Liver (tissue), 3 donors: ENCODE results near the gene PCDHGA3.

Source experiments
- HNF4A ChIP-seq, 2 donors: conservative IDR thresholded peaks; 2 replicates each; pipeline ENCODE4 v1.6.1; 2016; ENCODE audit warnings: antibody characterized with exemption in 2 of 2, mild to moderate bottlenecking in 2 of 2
- HNF4G ChIP-seq: IDR thresholded peaks from 2 replicates; pipeline ENCODE4 v1.6.1; 2016; ENCODE audit warnings: antibody characterized with exemption
- JUND ChIP-seq, 2 donors: IDR thresholded peaks; 2 replicates each; pipeline ENCODE4 v1.6.1; 2016; ENCODE audit warnings: antibody characterized with exemption in 2 of 2
- NR2F2 ChIP-seq: IDR thresholded peaks from 2 replicates; pipeline ENCODE4 v1.6.1; 2016; ENCODE audit warnings: antibody characterized with exemption
- RAD21 ChIP-seq, 2 donors: IDR thresholded peaks; 2 replicates each; pipeline ENCODE4 v1.6.1; 2016; ENCODE audit warnings: antibody characterized with exemption in 2 of 2, mild to moderate bottlenecking in 2 of 2
- RXRA ChIP-seq, 2 donors: IDR thresholded peaks; 2 replicates each; pipeline ENCODE4 v1.6.1; 2017 to 2018; ENCODE audit warnings: antibody characterized with exemption in 2 of 2, mild to moderate bottlenecking in 1 of 2
- SP1 ChIP-seq: IDR thresholded peaks from 2 replicates; pipeline ENCODE4 v1.6.1; 2018; ENCODE audit warnings: antibody characterized with exemption, mild to moderate bottlenecking
- TAF1 ChIP-seq: conservative IDR thresholded peaks from 2 replicates; pipeline ENCODE4 v1.6.1; 2016; ENCODE audit warnings: antibody characterized with exemption, mild to moderate bottlenecking
- YY1 ChIP-seq: IDR thresholded peaks from 2 replicates; pipeline ENCODE4 v1.6.1; 2016; ENCODE audit warnings: antibody characterized with exemption, mild to moderate bottlenecking
- TF ChIP-seq, protein P1 (sequence below): fragments of 150-350 bp; IDR thresholded peaks from 2 replicates; pipeline ENCODE4 v1.5.1; 2017; ENCODE audit warnings: improper control_type of control experiment, low read depth, low read length; ENCODE audit not compliant: missing input control
- TF ChIP-seq, protein P2 (sequence below): IDR thresholded peaks from 2 replicates; pipeline ENCODE4 v1.6.1; 2016; ENCODE audit warnings: antibody characterized with exemption, mild to moderate bottlenecking
- TF ChIP-seq, protein P3 (sequence below): IDR thresholded peaks from 2 replicates; pipeline ENCODE4 v1.6.1; 2016; ENCODE audit warnings: antibody characterized with exemption
- TF ChIP-seq, protein P4 (sequence below): IDR thresholded peaks from 2 replicates; pipeline ENCODE4 v1.6.1; 2016; ENCODE audit warnings: antibody characterized with exemption
- TF ChIP-seq, protein P5 (sequence below): IDR thresholded peaks from 2 replicates; pipeline ENCODE4 v1.6.1; 2016; ENCODE audit warnings: antibody characterized with exemption
- donor health status: healthy.
- donor health status: healthy.

DNA sequence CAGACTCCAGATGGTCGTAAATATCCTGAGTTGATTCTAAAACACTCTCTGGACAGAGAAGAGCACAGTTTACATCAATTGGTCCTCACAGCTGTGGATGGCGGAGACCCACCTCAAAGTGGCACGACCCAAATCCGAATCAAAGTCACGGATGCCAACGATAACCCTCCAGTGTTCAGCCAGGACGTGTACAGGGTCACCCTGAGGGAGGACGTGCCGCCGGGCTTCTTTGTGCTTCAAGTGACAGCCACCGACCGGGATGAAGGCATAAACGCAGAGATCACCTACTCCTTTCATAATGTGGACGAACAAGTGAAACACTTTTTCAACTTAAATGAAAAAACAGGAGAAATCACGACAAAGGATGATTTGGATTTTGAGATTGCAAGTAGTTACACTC is 17.1 kb downstream of the PCDHGA3 start:
- TF ChIP-seq, protein P1, sequence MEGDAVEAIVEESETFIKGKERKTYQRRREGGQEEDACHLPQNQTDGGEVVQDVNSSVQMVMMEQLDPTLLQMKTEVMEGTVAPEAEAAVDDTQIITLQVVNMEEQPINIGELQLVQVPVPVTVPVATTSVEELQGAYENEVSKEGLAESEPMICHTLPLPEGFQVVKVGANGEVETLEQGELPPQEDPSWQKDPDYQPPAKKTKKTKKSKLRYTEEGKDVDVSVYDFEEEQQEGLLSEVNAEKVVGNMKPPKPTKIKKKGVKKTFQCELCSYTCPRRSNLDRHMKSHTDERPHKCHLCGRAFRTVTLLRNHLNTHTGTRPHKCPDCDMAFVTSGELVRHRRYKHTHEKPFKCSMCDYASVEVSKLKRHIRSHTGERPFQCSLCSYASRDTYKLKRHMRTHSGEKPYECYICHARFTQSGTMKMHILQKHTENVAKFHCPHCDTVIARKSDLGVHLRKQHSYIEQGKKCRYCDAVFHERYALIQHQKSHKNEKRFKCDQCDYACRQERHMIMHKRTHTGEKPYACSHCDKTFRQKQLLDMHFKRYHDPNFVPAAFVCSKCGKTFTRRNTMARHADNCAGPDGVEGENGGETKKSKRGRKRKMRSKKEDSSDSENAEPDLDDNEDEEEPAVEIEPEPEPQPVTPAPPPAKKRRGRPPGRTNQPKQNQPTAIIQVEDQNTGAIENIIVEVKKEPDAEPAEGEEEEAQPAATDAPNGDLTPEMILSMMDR: no peak
- TF ChIP-seq, protein P2, sequence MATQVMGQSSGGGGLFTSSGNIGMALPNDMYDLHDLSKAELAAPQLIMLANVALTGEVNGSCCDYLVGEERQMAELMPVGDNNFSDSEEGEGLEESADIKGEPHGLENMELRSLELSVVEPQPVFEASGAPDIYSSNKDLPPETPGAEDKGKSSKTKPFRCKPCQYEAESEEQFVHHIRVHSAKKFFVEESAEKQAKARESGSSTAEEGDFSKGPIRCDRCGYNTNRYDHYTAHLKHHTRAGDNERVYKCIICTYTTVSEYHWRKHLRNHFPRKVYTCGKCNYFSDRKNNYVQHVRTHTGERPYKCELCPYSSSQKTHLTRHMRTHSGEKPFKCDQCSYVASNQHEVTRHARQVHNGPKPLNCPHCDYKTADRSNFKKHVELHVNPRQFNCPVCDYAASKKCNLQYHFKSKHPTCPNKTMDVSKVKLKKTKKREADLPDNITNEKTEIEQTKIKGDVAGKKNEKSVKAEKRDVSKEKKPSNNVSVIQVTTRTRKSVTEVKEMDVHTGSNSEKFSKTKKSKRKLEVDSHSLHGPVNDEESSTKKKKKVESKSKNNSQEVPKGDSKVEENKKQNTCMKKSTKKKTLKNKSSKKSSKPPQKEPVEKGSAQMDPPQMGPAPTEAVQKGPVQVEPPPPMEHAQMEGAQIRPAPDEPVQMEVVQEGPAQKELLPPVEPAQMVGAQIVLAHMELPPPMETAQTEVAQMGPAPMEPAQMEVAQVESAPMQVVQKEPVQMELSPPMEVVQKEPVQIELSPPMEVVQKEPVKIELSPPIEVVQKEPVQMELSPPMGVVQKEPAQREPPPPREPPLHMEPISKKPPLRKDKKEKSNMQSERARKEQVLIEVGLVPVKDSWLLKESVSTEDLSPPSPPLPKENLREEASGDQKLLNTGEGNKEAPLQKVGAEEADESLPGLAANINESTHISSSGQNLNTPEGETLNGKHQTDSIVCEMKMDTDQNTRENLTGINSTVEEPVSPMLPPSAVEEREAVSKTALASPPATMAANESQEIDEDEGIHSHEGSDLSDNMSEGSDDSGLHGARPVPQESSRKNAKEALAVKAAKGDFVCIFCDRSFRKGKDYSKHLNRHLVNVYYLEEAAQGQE: no peak
- TF ChIP-seq HNF4A (conservative IDR thresholded peaks at IDR 0.05) (no peak), TAF1 (no peak), JUND (IDR thresholded peaks at IDR 0.05) (no peak), HNF4G (no peak), SP1 (no peak), YY1 (no peak), NR2F2 (no peak), RAD21 (IDR thresholded peaks at IDR 0.05) (no peak), RXRA (IDR thresholded peaks at IDR 0.05) (no peak)
- TF ChIP-seq, protein P3, sequence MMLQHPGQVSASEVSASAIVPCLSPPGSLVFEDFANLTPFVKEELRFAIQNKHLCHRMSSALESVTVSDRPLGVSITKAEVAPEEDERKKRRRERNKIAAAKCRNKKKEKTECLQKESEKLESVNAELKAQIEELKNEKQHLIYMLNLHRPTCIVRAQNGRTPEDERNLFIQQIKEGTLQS: no peak
- TF ChIP-seq, protein P4, sequence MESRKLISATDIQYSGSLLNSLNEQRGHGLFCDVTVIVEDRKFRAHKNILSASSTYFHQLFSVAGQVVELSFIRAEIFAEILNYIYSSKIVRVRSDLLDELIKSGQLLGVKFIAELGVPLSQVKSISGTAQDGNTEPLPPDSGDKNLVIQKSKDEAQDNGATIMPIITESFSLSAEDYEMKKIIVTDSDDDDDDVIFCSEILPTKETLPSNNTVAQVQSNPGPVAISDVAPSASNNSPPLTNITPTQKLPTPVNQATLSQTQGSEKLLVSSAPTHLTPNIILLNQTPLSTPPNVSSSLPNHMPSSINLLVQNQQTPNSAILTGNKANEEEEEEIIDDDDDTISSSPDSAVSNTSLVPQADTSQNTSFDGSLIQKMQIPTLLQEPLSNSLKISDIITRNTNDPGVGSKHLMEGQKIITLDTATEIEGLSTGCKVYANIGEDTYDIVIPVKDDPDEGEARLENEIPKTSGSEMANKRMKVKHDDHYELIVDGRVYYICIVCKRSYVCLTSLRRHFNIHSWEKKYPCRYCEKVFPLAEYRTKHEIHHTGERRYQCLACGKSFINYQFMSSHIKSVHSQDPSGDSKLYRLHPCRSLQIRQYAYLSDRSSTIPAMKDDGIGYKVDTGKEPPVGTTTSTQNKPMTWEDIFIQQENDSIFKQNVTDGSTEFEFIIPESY: no peak
- TF ChIP-seq, protein P5, sequence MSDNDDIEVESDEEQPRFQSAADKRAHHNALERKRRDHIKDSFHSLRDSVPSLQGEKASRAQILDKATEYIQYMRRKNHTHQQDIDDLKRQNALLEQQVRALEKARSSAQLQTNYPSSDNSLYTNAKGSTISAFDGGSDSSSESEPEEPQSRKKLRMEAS: no peak
